ENCODE results near the gene ATP1B4.

ATP1B4 gene

DNA sequence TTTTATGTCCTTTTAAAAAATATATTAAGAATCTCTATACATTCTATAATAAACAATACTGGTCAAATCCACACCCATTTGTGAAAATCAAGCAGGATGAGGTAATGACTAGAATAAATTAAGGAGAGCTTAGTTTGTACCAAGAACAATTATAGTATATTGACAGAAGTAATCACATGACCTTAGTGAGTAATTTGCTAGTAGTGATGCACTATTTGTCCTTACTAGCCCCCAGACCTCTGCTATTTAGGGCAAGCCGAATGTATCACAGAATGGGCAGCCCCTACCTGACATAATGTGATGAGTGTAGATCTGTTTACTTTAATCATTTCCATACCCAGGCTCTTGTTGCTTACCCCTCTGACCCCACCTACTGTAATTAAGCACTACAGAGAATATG lies 15.8 kb downstream of the ATP1B4 start:
- DNase-seq = no peak

DNA sequence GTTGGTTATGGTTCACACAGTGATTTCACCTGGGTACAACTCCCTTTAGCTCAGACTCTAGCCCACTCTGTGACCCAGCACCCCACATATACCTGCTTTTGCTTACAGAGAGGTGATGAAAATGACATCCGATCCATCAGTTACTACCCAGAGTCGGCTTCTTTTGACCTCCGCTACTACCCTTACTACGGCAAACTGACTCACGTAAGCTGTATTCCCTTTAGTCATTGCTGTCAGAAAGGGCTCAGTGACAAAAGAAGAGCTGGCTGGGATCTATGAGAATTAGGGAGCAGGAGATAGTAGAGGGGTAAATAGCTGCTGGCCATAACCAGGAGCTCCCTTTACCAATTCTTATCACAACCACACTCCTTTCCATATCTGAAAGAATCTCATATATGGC lies 16.7 kb downstream of the ATP1B4 start:
- no peak for DNase-seq

DNA sequence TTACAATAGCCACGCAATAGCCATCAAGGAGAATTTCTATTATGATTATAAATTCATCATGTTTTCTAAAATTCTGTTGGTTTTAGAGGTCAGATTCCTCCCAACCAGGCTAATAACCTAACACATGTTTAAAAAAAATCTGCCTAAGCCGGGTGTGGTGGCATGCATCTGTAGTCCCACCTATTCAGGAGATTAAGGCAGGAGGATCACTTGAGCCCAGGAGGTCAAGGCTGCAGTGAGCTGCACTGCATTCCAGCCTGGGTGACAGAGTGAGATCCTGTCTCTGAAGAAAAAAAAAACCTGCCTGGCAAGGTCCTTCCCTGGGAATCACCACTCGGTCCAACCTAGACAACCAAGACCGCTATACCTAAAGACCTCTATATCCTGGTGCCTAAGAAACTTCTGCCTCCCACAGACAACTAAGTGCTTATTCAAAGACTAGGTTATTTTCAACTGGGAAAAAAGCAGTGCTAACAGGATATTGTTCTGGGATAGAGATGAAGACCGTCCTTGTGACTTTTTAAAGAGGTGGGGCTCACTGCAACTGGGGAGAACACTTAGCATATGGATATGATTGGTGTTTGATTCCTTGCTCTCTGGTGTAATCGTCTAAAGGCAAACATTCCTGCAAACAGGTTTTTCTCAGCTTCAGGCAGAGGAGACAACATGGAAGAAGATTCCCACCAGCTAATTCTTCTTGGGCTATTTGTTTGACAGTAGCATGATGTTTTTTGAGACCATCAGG lies 18.2 kb downstream of the ATP1B4 start:
- no peak for DNase-seq

DNA sequence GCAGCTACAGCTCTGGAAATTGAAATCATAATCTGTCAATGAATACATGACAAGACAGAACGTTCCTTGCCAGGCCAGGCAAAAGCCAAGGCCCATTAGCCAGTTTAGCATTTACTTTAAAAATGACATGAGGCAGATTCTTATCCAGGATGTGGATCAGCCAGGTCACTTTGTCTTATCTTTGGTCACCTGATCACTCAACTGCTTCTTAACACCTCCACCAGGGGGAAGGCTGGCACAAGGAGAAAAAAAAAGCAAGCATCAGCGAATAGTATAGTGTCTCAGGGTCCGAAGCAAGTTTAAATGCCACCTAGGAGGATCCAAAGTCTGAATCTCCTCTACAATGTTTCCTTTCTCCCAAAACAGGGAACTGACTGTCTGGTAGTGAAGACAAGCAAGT lies 18.8 kb downstream of the ATP1B4 start:
- no peak for DNase-seq

DNA sequence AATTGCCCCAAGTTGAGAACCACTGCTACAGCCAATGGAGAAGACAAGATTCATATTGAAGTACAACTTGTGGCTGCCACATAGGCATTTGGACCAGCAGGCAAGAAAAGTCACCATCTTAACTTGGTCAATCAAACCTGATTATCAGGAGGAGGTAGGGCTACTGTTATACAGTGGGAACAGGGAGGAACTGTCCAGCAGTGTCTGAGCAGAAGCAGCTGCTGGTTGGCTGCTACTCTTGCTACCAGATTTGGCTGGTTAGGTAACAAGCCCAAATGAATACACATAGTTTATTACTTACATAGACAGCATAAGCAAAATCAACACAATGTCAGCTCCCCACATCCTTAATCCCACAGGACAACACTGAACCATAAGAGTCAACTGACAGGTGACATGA lies 39.4 kb downstream of the ATP1B4 start:
- DNase-seq = no peak

DNA sequence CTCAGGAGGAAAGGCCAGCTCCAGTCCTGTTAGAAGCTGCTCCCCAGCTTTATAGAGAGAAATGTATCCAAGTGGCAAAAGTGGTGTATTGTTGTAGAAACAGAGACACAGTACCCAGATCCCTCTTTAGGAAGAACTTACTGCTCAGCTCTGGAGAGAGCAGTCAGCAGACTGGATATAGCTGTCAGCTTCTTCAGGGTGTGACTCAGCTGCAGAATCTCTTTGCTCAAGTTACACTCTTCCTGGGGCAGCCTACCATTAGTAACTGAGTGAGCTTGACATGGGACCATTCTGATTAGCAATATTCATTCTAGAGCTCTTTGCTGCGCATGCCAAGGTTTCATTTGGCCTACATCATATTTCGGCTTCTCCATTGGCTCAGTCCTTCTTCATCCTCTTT lies 40.5 kb downstream of the ATP1B4 start:
- DNase-seq = no peak

GRCh38 chrX:120406638-120407037 lies 44.7 kb downstream of the ATP1B4 start:
- no peak for DNase-seq

DNA sequence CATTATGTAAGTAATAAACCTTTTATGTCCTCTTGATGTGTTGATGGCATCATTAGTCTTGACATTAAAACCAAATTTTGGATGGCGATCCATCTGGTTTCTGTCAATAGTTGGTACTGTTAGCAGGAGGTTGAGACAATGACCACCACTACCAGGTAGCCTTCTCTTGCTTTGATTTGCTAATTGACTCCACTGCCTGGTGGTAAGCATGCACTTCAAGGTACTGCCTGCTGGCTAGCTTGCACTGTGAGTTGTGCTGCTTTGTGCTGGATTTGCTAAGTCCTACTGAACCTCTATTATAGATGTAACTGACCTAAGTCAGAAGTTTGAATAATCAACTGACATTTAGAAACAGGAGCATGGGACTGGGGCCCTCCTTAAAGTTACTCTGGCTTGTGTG lies 46.3 kb downstream of the ATP1B4 start:
- no peak for DNase-seq

GRCh38 chrX:120419463-120419862 lies 57.6 kb downstream of the ATP1B4 start:
- no peak for DNase-seq

- no peak for DNase-seq
These were observed 64.7 kb downstream of the ATP1B4 start for GRCh38 chrX:120426599-120426998.

GRCh38 chrX:120428309-120428708 lies 66.4 kb downstream of the ATP1B4 start:
- DNase-seq = no peak

GRCh38 chrX:120429776-120430540 lies 68.1 kb downstream of the ATP1B4 start:
- DNase-seq = no peak

Measured in activated effector memory CD4-positive, alpha-beta T cell treated with Interleukin-2 at 50 U/mL for 16 hours (primary cell).